Nephron (organoid): ENCODE measurements around the gene CNTNAP2.

Experiments used
- H3K27ac Mint-ChIP-seq, 3 experiments: 2 replicates each; pipeline ENCODE4 v1.8.0; 2020; ENCODE audit warnings: mixed read lengths in 3 of 3, mild to moderate bottlenecking in 2 of 3, moderate library complexity in 1 of 3
- H3K27me3 Mint-ChIP-seq: 2 replicates; pipeline ENCODE4 v1.8.0; 2021; ENCODE audit warnings: low read depth, mild to moderate bottlenecking, moderate library complexity, mixed read lengths
- H3K36me3 Mint-ChIP-seq: 2 replicates; pipeline ENCODE4 v1.8.0; 2020; ENCODE audit warnings: low read depth, mixed read lengths
- H3K4me1 Mint-ChIP-seq: 2 replicates; pipeline ENCODE4 v1.8.0; 2020; ENCODE audit warnings: mixed read lengths
- H3K4me3 Mint-ChIP-seq, 3 experiments: 2 replicates each; pipeline ENCODE4 v1.8.0; 2020; ENCODE audit warnings: mild to moderate bottlenecking in 3 of 3, mixed read lengths in 3 of 3, moderate library complexity in 2 of 3
- H3K9me3 Mint-ChIP-seq: 2 replicates; pipeline ENCODE4 v1.8.0; 2020; ENCODE audit warnings: mixed read lengths
- TF ChIP-seq, protein P1 (sequence below), 3 experiments: fragments of 200-600 bp; sonication (generic); IDR thresholded peaks; one replicate each; pipeline ENCODE4 v1.5.0; 2021; ENCODE audit warnings: antibody characterized with exemption in 3 of 3; ENCODE audit not compliant: unreplicated experiment in 3 of 3

Gene CNTNAP2

DNA sequence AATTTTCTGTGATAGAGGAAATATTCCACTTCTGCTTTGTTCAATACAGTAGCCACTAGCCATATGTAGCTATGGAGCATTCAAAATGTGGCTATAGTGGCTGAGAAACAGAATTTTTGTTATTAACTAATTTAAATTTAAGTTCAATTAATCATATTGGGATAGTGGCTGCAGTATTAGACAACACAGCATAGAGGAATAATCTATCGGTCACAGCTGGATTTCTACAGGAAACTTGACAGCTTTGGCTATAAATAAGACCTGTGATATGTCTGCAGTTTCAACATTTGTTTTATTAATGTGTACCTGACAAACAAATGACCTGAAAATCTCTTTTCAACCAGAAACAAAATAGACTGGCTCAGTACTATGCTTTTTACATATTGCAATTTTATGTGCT, 953.2 kb downstream of the CNTNAP2 start:
- TF ChIP-seq, protein P1, sequence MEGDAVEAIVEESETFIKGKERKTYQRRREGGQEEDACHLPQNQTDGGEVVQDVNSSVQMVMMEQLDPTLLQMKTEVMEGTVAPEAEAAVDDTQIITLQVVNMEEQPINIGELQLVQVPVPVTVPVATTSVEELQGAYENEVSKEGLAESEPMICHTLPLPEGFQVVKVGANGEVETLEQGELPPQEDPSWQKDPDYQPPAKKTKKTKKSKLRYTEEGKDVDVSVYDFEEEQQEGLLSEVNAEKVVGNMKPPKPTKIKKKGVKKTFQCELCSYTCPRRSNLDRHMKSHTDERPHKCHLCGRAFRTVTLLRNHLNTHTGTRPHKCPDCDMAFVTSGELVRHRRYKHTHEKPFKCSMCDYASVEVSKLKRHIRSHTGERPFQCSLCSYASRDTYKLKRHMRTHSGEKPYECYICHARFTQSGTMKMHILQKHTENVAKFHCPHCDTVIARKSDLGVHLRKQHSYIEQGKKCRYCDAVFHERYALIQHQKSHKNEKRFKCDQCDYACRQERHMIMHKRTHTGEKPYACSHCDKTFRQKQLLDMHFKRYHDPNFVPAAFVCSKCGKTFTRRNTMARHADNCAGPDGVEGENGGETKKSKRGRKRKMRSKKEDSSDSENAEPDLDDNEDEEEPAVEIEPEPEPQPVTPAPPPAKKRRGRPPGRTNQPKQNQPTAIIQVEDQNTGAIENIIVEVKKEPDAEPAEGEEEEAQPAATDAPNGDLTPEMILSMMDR (IDR thresholded peaks at IDR 0.05; ENCODE audit: unreplicated experiment in 3 of 3): no peak
- H3K36me3 Mint-ChIP-seq: no peaks in the 10 kb centered on the region
- no peak overlapping the region for H3K4me3 Mint-ChIP-seq

DNA sequence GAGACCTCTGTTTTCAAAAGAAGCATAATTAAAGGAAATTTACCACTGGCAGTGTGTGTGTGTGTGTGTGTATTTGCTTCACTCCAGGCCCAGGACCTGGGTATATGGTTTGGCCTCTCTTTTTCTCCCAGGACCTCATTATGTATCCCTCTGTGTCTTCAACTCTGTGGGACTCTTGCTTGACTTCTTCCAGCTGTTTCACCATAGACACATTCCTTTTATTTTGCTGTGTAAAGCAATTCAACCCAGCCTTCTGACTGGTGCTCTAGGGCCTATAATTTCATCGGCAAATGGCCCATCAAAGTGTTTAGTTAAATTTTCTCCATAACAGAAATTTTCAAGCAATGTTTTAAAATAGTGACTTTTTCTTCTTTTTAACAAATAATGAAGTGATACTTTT, 954.3 kb downstream of the CNTNAP2 start:
- Mint-ChIP-seq H3K4me1 (peaks cover 21% of the 10 kb centered on the region), H3K36me3 (no peaks in the 10 kb centered on the region), H3K9me3 (no peaks in the 10 kb centered on the region), H3K27me3 (no peaks in the 10 kb centered on the region), H3K4me3 (no peak overlapping the region), H3K27ac (peak overlapping the region; percentile 81 to 93 (median 85))
- TF ChIP-seq, protein P1 (IDR thresholded peaks at IDR 0.05; ENCODE audit: unreplicated experiment in 3 of 3): no peak

More for the DNA sequence above, 953.2 kb downstream of the CNTNAP2 start:
- Mint-ChIP-seq H3K27ac (peak overlapping the region; percentile 81 to 93 (median 85)), H3K9me3 (no peaks in the 10 kb centered on the region), H3K27me3 (no peaks in the 10 kb centered on the region), H3K4me1 (peaks cover 21% of the 10 kb centered on the region)

DNA sequence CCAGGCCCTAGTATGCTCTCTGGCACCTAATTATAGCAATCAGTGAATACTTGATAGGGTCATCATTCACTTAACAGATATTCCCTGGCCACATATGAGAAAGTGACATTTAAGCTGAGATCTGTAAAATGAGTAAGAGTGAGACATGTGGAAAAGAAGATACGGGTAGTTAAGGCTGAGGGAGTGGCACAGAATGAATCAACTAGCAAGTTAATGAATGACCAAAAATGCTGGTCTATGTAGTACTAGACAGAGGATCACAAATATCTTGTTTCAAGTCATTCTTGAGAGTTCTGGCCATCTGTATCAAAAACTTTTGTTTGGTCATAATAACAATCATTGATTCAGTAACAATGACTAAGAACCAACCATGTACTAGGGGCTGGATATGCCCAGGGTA, 954.9 kb downstream of the CNTNAP2 start:
- Mint-ChIP-seq H3K27me3 (no peaks in the 10 kb centered on the region), H3K4me3 (no peak overlapping the region), H3K4me1 (peaks cover 21% of the 10 kb centered on the region), H3K27ac (peak overlapping the region in 2 of 3 experiments; percentile 17 to 67), H3K9me3 (no peaks in the 10 kb centered on the region), H3K36me3 (no peaks in the 10 kb centered on the region)
- TF ChIP-seq, protein P1 (IDR thresholded peaks at IDR 0.05; ENCODE audit: unreplicated experiment in 3 of 3): no peak

DNA sequence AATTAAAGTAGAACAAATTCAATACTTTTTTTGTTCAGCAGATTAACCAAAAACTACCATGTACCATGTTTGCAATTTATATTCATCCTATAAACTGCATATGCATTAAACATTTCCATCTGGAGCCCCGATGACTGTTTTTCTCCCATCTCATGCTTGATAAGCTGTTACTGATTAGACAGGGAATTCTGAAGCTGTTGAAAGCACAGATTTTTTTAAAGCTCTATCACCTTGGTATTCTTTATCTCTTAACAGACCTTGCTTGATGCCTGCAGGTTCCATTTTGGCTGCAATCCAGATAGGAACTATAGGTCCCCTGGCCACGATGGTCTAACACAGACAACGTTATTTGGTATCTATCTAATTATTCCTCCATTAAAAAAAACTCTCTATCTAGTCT, 961.7 kb downstream of the CNTNAP2 start:
- Mint-ChIP-seq H3K36me3 (no peaks in the 10 kb centered on the region), H3K4me3 (no peak overlapping the region), H3K4me1 (no peaks in the 10 kb centered on the region), H3K9me3 (no peaks in the 10 kb centered on the region), H3K27ac (no peak overlapping the region), H3K27me3 (no peaks in the 10 kb centered on the region)
- TF ChIP-seq, protein P1 (IDR thresholded peaks at IDR 0.05; ENCODE audit: unreplicated experiment in 3 of 3): no peak

DNA sequence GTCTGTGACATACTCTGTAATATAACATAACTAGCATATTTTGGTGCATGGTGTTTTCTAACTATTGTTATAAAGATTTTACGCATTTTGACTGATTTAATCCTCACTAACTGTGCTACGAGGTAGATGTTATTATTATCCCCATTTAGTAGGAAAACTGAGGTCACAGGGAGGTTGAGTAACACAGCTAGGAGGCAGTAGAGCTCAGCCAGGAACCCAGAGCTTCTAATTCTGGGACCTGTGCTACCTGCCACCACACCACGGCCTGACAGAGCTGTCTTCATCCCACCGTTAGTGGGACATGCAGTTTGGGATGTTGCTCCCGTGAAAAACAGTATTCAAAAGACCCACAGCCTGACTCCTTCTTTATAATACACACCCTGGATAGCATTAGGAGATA, 962.5 kb downstream of the CNTNAP2 start:
- no peaks in the 10 kb centered on the region for H3K9me3 Mint-ChIP-seq
- TF ChIP-seq, protein P1 (IDR thresholded peaks at IDR 0.05; ENCODE audit: unreplicated experiment in 3 of 3): no peak
- no peak overlapping the region for H3K4me3 Mint-ChIP-seq
- H3K27me3 Mint-ChIP-seq: no peaks in the 10 kb centered on the region
- no peaks in the 10 kb centered on the region for H3K4me1 Mint-ChIP-seq
- H3K36me3 Mint-ChIP-seq: no peaks in the 10 kb centered on the region
- H3K27ac Mint-ChIP-seq: no peak overlapping the region

DNA sequence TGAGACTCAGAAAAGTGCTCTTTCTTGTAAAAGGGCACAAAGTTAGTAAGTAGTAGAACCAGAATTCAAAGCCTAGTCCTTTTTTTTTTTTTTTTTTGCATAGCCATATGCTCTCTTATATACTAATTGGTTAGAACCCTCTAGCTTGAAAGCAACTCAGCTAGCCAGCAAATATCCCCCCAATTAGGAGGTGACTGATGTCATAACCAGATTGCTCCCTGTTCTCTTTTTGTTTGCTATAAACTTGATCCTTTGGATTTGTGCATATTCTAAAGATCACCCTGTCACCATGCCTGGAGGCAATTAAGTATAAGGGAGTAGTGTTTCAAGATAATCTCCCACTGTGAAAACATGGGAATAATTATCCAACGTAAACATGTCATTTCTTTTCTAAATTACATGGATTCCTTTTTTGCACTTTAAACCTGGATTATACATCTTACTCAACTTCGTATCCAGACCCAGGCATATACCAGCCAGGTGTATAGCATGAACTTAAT, 963.4 kb downstream of the CNTNAP2 start:
- TF ChIP-seq, protein P1 (IDR thresholded peaks at IDR 0.05; ENCODE audit: unreplicated experiment in 3 of 3): no peak
- H3K36me3 Mint-ChIP-seq: no peaks in the 10 kb centered on the region
- H3K4me1 Mint-ChIP-seq: no peaks in the 10 kb centered on the region
- peak overlapping the region in 1 of 3 experiments; percentile 11 for H3K27ac Mint-ChIP-seq
- no peaks in the 10 kb centered on the region for H3K9me3 Mint-ChIP-seq
- H3K27me3 Mint-ChIP-seq: no peaks in the 10 kb centered on the region
- H3K4me3 Mint-ChIP-seq: no peak overlapping the region
